Erythroblast (primary cell): ENCODE measurements around the gene STAT4.

Experiments
- GATA1 ChIP-seq: IDR thresholded peaks from 2 replicates; pipeline ENCODE4 v1.6.1; 2011; ENCODE audit warnings: low read depth, mild to moderate bottlenecking, control low read depth, low read length, moderate library complexity
- POLR2A ChIP-seq: IDR thresholded peaks from 2 replicates; pipeline ENCODE4 v1.6.1; 2011; ENCODE audit warnings: mild to moderate bottlenecking, low read length

DNA sequence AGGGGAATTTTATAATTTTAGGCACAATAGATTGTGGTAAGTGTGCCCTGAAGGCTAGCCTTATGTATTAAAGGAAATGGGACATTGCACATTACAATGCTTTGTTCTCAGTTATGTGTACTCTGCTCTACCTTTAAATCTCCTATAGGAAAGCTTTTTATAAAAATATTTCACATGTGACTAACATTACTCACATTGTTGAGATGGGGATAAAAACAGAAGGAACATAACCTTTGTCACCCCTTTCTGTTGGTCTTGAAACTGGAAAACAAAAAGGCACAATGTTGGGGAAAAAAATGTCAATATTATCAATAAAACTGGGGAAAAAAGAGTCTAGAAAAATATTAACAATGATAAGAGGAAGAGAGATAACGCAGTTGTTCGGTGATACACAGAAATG lies 119.5 kb downstream of the STAT4 start:
- TF ChIP-seq POLR2A (no peak), GATA1 (no peak)
